Activated naive CD4-positive, alpha-beta T cell treated with anti-CD3 and anti-CD28 coated beads, Interleukin-2, amount 50 U/mL, for 24 hours (primary cell): Measurements from ENCODE around the gene LGALSL.

Experiments used
- H3K27ac Mint-ChIP-seq: one replicate; pipeline ENCODE4 v1.8.0; 2021; ENCODE audit warnings: mild to moderate bottlenecking, mixed read lengths
- H3K27me3 Mint-ChIP-seq: one replicate; pipeline ENCODE4 v1.8.0; 2021; ENCODE audit warnings: mixed read lengths
- H3K36me3 Mint-ChIP-seq: one replicate; pipeline ENCODE4 v1.8.0; 2021; ENCODE audit warnings: mixed read lengths
- H3K4me1 Mint-ChIP-seq: one replicate; pipeline ENCODE4 v1.8.0; 2021; ENCODE audit warnings: mixed read lengths
- H3K4me3 Mint-ChIP-seq: one replicate; pipeline ENCODE4 v1.8.0; 2021; ENCODE audit warnings: mild to moderate bottlenecking, mixed read lengths
- H3K9me3 Mint-ChIP-seq: one replicate; pipeline ENCODE4 v1.8.0; 2021; ENCODE audit warnings: mixed read lengths

Gene LGALSL

GRCh38 chr2:64459575-64459974 is 5.6 kb downstream of the LGALSL start:
- no peaks in the 10 kb centered on the region for H3K9me3 Mint-ChIP-seq
- no peaks in the 10 kb centered on the region for H3K4me1 Mint-ChIP-seq
- H3K27ac Mint-ChIP-seq = no peak overlapping the region
- H3K27me3 Mint-ChIP-seq = peaks cover 2% of the 10 kb centered on the region
- H3K4me3 Mint-ChIP-seq = no peak overlapping the region
- H3K36me3 Mint-ChIP-seq = no peaks in the 10 kb centered on the region

- peaks cover 2% of the 10 kb centered on the region for H3K27me3 Mint-ChIP-seq
Measured at GRCh38 chr2:64460330-64460729, 6.4 kb downstream of the LGALSL start.

DNA sequence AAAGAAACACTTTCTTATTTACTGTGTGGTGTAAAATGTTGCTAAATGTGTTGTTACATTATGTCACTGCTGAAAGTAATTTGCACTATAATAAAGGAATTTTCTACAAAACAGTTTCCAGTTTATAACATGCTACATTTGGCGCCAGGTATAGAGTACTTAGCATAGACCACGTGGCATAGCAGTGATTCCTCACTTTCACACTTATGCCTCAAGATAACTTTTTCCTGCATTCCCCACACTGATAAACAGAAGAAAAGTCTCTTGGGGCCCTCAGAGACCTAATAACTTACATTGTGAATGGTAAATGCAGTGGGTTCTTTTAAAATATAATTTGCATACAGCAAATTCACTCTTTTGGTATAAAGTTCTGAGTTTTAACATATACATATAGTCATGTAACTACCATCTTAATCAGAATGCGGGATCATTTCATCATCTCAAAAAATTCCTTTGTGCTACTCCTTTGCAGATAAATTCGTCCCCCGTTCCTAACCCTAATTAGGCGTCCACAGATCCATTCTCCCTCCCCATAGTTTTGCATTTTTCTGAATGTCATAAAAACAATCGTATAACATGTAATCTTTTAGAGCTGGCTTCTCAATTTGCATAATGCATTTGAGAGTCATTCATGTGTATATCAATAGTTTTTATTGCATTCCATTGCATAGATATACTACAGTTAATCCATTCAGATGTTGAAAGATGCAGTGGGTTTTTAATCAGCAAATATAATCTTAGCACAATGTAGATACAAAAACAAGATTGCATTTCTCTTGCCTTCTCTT is 7.5 kb downstream of the LGALSL start:
- Mint-ChIP-seq H3K4me3 (no peak overlapping the region), H3K36me3 (no peaks in the 10 kb centered on the region), H3K9me3 (no peaks in the 10 kb centered on the region), H3K27me3 (peaks cover 2% of the 10 kb centered on the region), H3K4me1 (no peaks in the 10 kb centered on the region), H3K27ac (no peak overlapping the region)

More at GRCh38 chr2:64460330-64460729, 6.4 kb downstream of the LGALSL start:
- Mint-ChIP-seq H3K4me1 (no peaks in the 10 kb centered on the region), H3K36me3 (no peaks in the 10 kb centered on the region), H3K27ac (no peak overlapping the region), H3K4me3 (no peak overlapping the region), H3K9me3 (no peaks in the 10 kb centered on the region)

DNA sequence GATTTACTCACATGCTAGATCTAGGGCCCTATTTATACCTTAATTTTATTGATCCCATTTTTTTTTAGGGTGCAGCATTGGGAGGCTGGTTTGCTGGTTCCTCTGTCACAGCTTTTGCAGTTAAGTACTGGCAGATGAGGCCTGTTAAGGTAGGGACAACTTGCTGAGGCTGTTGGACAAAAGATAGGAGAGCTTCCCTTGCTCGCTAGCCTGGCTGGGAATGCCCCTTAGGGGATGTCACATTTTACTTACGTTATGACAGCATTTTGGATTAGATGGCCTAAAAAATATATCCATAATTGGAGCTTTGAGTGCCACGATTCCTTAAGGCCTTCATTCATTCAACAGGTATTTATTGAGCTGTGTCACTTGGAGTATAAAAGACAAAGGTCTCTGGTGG is 8.2 kb downstream of the LGALSL start:
- H3K27ac Mint-ChIP-seq = no peak overlapping the region
- H3K4me1 Mint-ChIP-seq = no peaks in the 10 kb centered on the region
- H3K36me3 Mint-ChIP-seq = no peaks in the 10 kb centered on the region
- no peaks in the 10 kb centered on the region for H3K9me3 Mint-ChIP-seq
- no peaks in the 10 kb centered on the region for H3K27me3 Mint-ChIP-seq
- H3K4me3 Mint-ChIP-seq = no peak overlapping the region

- no peaks in the 10 kb centered on the region for H3K27me3 Mint-ChIP-seq
- H3K36me3 Mint-ChIP-seq = no peaks in the 10 kb centered on the region
- no peak overlapping the region for H3K27ac Mint-ChIP-seq
- H3K4me3 Mint-ChIP-seq = no peak overlapping the region
- no peaks in the 10 kb centered on the region for H3K4me1 Mint-ChIP-seq
- no peaks in the 10 kb centered on the region for H3K9me3 Mint-ChIP-seq
Measured at GRCh38 chr2:64462940-64463700, 9.2 kb downstream of the LGALSL start.

DNA sequence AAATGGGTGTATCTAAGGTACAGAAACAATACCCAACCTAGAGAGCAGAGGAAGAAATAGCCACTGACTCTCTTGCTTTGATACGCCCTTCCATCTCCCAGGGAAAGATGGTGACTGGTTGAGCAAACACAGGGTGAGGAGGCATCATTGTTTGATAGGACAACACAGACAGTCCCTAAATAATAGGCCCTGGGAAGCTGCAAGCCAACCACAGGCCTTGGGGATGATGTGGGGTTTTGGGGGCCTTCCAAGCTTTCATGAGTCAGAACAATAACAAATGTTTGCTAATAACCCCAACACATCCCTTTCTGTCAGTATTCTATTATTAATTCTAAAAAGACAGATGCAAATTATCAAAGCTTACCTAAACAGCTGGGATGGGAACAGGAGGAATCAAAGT is 9.8 kb downstream of the LGALSL start:
- no peaks in the 10 kb centered on the region for H3K27me3 Mint-ChIP-seq
- no peaks in the 10 kb centered on the region for H3K4me1 Mint-ChIP-seq
- no peaks in the 10 kb centered on the region for H3K9me3 Mint-ChIP-seq
- H3K36me3 Mint-ChIP-seq = no peaks in the 10 kb centered on the region
- no peak overlapping the region for H3K27ac Mint-ChIP-seq
- H3K4me3 Mint-ChIP-seq = no peak overlapping the region

- no peaks in the 10 kb centered on the region for H3K4me1 Mint-ChIP-seq
- H3K4me3 Mint-ChIP-seq = no peak overlapping the region
- H3K27me3 Mint-ChIP-seq = no peaks in the 10 kb centered on the region
- no peaks in the 10 kb centered on the region for H3K9me3 Mint-ChIP-seq
- H3K36me3 Mint-ChIP-seq = no peaks in the 10 kb centered on the region
- H3K27ac Mint-ChIP-seq = no peak overlapping the region
Measured at GRCh38 chr2:64466478-64467085, 12.6 kb downstream of the LGALSL start.

- H3K4me3 Mint-ChIP-seq = no peak overlapping the region
- no peaks in the 10 kb centered on the region for H3K36me3 Mint-ChIP-seq
- no peaks in the 10 kb centered on the region for H3K9me3 Mint-ChIP-seq
- no peaks in the 10 kb centered on the region for H3K27me3 Mint-ChIP-seq
- H3K4me1 Mint-ChIP-seq = no peaks in the 10 kb centered on the region
- H3K27ac Mint-ChIP-seq = no peak overlapping the region
Measured at GRCh38 chr2:64467096-64467843, 13.3 kb downstream of the LGALSL start.

DNA sequence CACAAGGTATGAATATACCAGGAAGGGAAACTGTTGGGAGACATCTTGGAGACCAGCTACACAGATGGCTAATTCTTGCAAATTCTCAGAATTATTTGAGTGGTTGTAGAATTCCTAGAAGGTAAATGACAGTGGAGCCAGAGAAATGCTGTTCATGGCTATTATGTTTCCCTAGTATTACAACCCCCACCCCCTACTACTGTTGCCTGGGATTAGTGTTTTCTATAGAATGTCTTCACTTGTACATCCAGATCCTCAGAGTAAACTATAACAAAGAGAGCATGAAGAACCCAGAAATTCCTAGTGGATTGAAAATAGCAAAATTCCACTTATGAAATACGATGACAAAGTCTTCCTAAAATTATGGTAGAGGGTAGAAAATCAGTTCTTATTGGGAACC is 15.3 kb downstream of the LGALSL start:
- Mint-ChIP-seq H3K4me1 (peaks cover 2% of the 10 kb centered on the region), H3K4me3 (no peak overlapping the region)

GRCh38 chr2:64470071-64470470 is 16.1 kb downstream of the LGALSL start:
- H3K4me1 Mint-ChIP-seq = peaks cover 6% of the 10 kb centered on the region
- H3K4me3 Mint-ChIP-seq = no peak overlapping the region
- H3K9me3 Mint-ChIP-seq = no peaks in the 10 kb centered on the region
- no peak overlapping the region for H3K27ac Mint-ChIP-seq
- H3K27me3 Mint-ChIP-seq = no peaks in the 10 kb centered on the region
- no peaks in the 10 kb centered on the region for H3K36me3 Mint-ChIP-seq

More for the DNA sequence above, 15.3 kb downstream of the LGALSL start:
- Mint-ChIP-seq H3K9me3 (no peaks in the 10 kb centered on the region), H3K36me3 (no peaks in the 10 kb centered on the region), H3K27me3 (no peaks in the 10 kb centered on the region), H3K27ac (no peak overlapping the region)

DNA sequence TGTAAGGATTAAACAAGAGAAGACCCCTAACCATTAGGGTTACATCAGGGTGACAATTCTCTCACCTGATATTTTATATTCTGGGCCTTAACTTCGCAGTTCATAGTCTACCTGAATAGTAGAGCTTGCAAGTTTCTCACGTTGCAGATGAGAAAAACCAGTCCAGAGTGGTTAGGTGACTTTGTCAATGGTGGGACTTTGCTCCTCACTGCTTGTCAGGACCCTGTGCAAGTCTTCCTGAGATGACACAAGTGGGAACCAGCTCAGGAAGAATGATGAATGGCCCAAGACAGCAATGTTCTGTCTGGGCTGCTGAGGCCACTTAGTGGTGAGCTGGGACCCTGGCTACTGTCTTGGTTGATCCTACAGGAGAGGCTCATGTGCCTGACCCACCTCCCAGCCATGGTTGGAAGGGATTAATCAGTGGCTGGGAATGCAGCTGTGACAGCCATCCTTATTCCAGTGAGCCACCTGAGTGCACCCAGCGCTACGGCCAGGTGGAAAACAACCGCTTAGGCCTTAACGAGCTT is 16.9 kb downstream of the LGALSL start:
- H3K4me3 Mint-ChIP-seq = no peak overlapping the region
- H3K27me3 Mint-ChIP-seq = no peaks in the 10 kb centered on the region
- no peak overlapping the region for H3K27ac Mint-ChIP-seq
- no peaks in the 10 kb centered on the region for H3K36me3 Mint-ChIP-seq
- no peaks in the 10 kb centered on the region for H3K9me3 Mint-ChIP-seq
- peaks cover 6% of the 10 kb centered on the region for H3K4me1 Mint-ChIP-seq

DNA sequence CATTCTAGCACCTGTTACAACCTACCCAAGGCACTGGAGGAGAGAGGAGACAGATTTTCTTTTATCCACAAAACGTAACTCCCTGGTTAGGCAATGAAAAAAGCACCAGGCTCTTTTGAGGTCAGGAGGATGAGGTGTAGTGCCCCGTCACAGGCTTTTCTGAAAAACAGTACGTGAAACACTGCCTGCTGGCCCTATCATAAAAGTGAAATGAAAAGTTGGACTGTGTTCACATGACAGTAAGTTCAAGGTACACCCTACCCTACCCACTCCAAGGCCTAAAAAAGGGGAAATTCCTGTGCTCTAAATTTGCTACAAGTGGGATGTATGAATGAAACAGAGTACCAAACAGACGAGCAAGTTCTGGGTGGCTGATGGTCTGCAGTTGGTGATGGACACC is 17.6 kb downstream of the LGALSL start:
- H3K27ac Mint-ChIP-seq = no peak overlapping the region
- no peaks in the 10 kb centered on the region for H3K36me3 Mint-ChIP-seq
- no peaks in the 10 kb centered on the region for H3K9me3 Mint-ChIP-seq
- peaks cover 6% of the 10 kb centered on the region for H3K4me1 Mint-ChIP-seq
- H3K27me3 Mint-ChIP-seq = no peaks in the 10 kb centered on the region
- H3K4me3 Mint-ChIP-seq = no peak overlapping the region

GRCh38 chr2:64472881-64473280 is 18.9 kb downstream of the LGALSL start:
- Mint-ChIP-seq H3K36me3 (no peaks in the 10 kb centered on the region), H3K27me3 (no peaks in the 10 kb centered on the region), H3K9me3 (no peaks in the 10 kb centered on the region), H3K4me1 (peaks cover 6% of the 10 kb centered on the region), H3K27ac (no peak overlapping the region), H3K4me3 (no peak overlapping the region)

GRCh38 chr2:64474121-64474571 is 20.2 kb downstream of the LGALSL start:
- no peak overlapping the region for H3K27ac Mint-ChIP-seq
- no peaks in the 10 kb centered on the region for H3K27me3 Mint-ChIP-seq
- H3K4me3 Mint-ChIP-seq = no peak overlapping the region
- H3K4me1 Mint-ChIP-seq = peaks cover 16% of the 10 kb centered on the region
- no peaks in the 10 kb centered on the region for H3K9me3 Mint-ChIP-seq
- H3K36me3 Mint-ChIP-seq = no peaks in the 10 kb centered on the region

DNA sequence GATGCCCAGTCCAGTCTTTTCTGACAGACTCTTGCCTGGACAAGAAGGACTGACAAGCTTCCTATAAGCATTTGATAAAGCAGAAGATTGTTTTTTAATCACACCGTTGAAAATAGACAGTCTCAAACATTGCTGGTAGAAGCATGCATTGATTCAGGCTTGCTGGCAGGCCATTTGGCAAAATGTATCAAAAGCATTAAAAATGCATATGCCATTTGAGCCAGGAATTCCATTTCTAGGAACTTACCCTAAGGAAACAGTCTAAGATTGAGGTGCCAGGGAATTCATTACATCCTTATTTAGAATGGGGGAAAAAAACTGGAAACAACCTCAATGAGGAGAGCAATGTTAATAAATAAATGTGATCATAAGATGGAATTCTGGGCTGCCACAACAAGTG is 20.7 kb downstream of the LGALSL start:
- Mint-ChIP-seq H3K4me3 (no peak overlapping the region), H3K27ac (no peak overlapping the region), H3K27me3 (no peaks in the 10 kb centered on the region), H3K36me3 (no peaks in the 10 kb centered on the region), H3K4me1 (peaks cover 16% of the 10 kb centered on the region), H3K9me3 (no peaks in the 10 kb centered on the region)
